HG03280 (cell line): ENCODE measurements around the gene COBLL1.

Experiments used
- ATAC-seq: cut with Tn5 transposase; IDR thresholded peaks from one replicate; pipeline ENCODE4 v1.9.1; 2021; ENCODE audit warnings: mild to moderate bottlenecking, moderate library complexity; ENCODE audit not compliant: unreplicated experiment

Gene COBLL1

DNA sequence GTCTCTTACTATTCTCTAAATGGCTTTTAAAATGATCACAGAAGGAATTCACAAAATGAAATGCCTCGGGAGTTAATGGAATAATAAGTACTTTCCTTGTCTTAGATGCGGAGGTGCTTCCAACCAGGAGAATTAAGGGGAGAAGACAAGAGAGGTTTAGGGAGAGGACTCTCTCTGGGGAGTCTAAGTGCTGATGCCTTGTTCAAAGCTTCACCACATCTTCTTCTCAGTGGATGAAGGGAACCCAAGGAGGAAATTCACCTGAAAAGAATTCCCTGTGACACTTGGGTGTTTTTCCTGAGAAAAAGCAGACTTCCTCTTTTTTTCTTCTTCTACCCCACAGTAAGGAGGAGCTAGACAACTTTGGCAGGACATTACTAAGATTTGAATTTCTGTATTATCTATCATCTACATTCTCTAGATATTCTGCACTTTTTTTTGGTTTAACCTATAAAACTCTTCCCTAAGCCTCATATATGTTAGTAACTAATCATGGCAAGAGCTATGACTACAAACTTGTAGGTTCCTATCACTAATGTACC, 150.2 kb downstream of the COBLL1 start:
- no peak for ATAC-seq

- no peak for ATAC-seq
Observed at GRCh38 chr2:164690361-164690760, 151.3 kb downstream of the COBLL1 start.

- no peak for ATAC-seq
Observed at GRCh38 chr2:164688896-164689419, 152.7 kb downstream of the COBLL1 start.

DNA sequence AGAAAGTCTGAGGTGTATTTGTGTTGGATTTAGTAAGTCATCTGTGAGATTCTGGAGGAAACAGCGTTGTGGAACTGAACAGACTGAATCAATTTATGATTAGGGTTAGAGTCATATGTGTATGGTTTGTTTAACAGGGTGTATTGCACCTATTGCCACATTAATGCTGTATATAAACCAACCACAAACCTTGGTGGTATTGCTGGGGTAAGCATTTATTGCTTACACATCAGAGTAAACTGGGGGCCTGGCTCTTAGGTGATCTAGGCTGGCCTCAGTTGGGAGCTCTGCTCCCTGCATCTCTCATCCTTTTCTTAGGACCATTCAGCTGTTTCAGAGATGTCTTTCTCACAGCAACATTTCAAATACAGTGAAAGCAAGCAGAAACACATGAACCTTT, 160.6 kb downstream of the COBLL1 start:
- ATAC-seq, result no peak

DNA sequence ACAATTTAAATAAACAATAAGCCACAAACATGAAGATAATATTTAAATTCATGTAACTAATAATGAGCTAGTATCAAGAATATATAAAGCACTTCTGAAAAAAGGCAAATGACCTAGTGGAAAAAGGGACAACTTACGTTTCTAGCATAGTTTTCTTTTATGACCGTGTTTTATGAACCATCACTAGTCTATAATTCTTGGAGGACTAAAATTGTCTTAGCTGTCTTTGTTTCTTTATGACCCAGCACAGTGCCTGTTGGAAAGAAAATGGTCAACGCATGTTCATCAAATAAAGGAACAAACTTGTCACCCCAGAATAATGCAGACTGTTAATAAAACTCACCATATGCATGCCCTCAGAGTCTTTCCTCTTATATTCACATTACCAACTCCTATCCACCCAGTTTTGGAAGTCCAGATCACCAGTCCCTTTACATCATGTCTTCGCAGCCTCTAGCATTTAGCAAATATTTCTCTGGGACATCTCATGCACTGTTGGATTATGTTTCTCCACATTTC, 162.9 kb downstream of the COBLL1 start:
- no peak for ATAC-seq

DNA sequence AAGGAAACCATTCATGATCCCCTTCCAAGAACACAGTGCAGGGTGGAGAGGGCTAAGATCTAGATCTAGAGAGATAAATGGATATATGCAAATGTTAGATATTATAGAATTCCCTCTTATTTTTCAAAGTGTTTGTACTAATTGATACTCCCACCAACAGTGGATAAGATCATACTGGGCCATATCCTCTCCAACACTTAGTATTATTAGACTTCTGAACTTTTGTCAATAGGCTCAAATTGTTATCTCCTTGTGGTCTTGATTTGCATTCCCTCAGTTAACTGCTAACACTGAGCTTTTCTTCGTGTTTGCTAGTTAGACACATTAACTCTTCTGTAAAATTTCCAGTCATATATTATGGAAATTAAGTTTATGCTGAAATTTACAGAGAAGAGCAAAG, 163.9 kb downstream of the COBLL1 start:
- ATAC-seq, result no peak

- ATAC-seq, result no peak
Observed at GRCh38 chr2:164677271-164677670, 164.4 kb downstream of the COBLL1 start.

DNA sequence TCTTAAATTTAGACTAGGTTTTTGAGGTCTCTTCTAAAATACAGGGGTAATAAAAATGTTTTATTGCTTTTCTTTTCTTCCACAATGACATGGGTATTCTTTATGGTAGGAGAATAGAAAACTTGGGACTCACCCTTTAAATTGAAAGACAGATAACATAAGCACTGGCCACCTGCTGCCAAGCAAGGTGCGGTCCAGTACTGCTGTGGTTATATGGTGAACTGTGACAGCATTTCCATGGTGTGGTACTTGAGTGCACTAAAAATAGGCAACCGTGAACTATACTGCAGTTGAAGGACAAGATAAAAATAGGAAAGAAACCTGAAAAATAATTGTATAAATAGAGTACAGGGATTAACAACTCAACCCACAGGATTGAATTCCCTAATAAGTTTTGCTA, 165.9 kb downstream of the COBLL1 start:
- no peak for ATAC-seq

- no peak for ATAC-seq
Observed at GRCh38 chr2:164675027-164675426, 166.6 kb downstream of the COBLL1 start.

DNA sequence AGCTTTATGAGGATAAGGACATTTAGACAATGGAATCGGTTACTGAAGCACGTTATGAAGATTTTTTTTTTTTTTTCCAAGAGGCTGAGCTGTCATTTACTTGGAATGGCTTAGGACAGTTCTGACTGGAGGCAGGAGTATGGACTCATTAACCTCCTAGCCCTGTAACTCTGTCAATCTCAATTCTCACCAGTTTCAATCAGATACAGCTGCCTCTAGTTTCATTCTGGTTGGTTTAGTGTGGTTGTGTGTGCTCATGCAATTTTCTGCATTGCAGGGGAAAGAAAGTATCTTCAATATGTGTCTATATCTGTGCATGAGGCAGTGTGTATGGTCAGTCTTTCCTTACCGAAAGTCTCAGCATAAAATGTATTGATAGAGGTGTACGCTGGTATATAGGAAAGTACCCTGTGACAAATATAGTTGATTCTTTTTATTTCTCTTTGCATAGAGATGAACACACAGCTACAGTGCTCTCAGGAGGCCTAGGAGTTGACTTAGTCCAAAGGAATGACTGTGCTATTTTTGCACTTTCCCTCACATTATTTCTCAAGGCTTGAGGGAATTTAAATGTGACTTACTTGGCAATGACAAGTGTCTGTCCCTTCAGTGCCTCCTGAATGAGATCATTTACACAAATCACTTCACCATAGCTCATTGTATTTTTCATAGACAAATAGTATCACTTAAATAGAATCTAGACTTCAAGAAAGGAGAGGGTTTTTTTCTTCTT, 169.8 kb downstream of the COBLL1 start:
- no peak for ATAC-seq

- ATAC-seq, result no peak
Observed at GRCh38 chr2:164669291-164669690, 172.3 kb downstream of the COBLL1 start.

- ATAC-seq, result no peak
Observed at GRCh38 chr2:164667566-164667965, 174.1 kb downstream of the COBLL1 start.

DNA sequence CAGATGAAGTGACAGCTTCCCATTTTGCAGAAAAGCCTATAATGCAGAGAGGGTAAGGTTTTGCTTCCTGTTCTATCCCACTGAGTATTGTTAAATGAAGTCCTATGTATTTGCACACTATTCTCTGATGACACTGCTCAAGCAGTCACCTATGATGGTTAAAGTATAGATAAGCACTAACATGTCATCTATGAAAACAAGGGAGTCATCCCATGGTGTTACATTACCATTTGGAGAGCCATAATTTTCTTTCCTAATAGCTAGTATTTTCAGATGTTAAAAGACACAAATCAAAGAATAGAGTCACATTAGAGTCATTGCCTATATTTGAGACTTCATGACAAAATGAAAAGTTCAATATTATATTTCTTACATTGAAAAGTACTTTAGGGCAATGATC, 177.6 kb downstream of the COBLL1 start:
- no peak for ATAC-seq

- ATAC-seq, result no peak
Observed at GRCh38 chr2:164662868-164663631, 178.6 kb downstream of the COBLL1 start.

- no peak for ATAC-seq
Observed at GRCh38 chr2:164662066-164662465, 179.6 kb downstream of the COBLL1 start.

GRCh38 chr2:164661349-164661748, 180.3 kb downstream of the COBLL1 start:
- no peak for ATAC-seq

- ATAC-seq, result no peak
Observed at GRCh38 chr2:164657129-164657528, 184.5 kb downstream of the COBLL1 start.

GRCh38 chr2:164655750-164656149, 185.9 kb downstream of the COBLL1 start:
- no peak for ATAC-seq

DNA sequence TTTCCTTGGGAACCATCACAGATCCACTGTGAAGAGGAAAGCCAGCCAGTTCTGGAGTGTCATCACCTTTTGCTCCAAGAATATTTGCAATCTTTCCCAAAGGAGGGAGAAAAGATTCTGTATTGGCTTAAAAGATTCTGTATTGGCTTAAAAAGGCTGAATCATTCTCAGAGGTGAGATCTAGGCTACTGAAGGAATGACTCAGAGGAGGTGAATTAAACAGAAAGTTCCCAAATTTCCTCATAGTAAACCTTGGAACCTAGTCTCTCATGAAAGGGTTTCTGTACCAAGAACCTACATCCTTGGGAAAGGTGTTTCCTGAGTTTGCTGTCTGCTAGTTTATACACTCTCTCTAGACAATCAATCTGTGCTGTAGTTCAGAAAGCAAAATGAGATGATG, 186.3 kb downstream of the COBLL1 start:
- no peak for ATAC-seq

DNA sequence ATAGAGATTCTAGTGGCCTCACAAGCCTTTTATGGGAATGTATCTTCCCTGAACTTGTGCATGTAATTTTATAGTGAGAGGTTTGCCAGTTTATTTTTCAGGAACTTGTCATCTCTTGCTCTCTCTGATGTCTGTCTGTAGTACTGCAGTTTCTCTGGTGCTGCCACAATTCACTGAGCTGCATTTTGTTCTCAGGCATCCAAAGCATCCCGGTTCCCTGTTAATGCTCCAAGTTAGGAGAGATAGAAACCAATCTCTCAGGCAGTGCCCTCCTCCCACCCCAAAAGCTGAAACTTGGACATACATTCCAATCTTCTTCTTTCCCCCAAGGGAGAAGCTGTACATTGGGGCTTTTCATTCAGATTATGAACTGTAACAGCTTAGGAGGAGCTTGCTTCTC, 190.3 kb downstream of the COBLL1 start:
- no peak for ATAC-seq

DNA sequence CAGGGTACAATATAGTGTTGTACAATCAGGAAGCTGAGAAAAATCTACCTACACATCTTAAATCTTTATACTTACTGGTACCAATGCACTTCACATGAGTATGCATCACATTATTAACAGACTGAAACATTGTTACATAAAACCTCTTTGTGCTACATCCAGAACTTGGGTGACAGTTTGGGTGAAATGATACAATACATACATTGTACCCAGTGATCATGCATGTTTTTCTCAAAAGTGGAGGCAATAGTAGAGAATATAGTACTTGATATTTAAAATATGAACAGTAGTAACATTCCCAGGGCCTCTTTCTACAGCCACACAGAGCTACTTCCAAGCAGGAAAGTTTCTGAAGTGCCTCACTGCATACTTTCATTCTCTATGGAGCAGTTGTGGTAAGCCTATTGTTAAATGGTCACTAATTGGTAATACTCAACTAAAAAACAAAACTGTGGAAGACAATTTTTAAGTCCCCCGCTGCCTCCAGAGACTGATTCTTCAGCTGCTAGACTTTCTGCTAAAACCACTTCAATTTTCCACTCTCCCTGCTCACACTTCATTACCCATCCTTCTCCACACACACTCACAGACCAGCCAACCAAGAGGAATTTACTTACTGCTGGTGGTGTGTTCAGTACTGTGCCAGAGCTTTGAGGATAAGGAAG, 197.5 kb downstream of the COBLL1 start:
- ATAC-seq, result no peak
